GM21528 (cell line): ENCODE measurements around the gene PRPF38A.

ENCODE experiments used
- ATAC-seq: cut with Tn5 transposase; IDR thresholded peaks from one replicate; pipeline ENCODE4 v1.9.1; 2021; ENCODE audit warnings: mild to moderate bottlenecking, moderate library complexity; ENCODE audit not compliant: unreplicated experiment, low FRiP score

PRPF38A gene

DNA sequence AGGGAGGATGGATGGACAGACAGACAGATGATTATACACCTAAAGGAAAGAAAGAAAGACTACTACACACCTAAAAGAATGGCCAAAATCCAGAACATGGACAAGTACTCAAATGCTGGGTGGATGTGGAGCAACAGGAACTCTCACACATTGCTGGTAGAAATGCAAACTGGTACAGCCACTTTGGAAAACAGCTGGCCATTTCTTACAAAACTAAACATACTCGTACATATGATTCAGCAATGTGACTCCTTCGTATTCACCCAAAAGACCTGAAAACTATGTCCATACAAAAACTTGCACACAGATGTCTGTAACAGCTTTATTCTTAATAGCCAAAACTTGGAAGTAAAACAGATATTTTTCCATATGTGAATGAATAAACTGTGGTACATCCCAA is 51.3 kb downstream of the PRPF38A start:
- no peak for ATAC-seq

DNA sequence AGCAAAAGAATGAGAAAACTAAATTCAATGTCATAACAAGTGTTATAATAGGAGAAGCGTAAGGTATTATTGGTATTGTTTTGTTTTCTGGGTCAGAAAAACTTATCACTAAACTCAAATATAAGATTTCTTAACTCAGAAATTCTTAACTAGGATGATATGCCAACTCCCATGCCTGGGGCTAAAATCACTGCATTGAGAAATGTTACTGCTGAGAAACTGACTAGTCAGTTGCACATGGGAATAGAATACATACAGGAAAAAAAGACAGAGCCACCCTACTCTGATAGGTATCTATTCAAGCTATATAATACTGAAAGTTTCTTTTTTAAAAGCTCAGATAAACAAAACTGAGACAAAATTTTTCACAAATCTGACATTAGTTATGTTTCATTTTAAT is 56.3 kb downstream of the PRPF38A start:
- ATAC-seq, result no peak

DNA sequence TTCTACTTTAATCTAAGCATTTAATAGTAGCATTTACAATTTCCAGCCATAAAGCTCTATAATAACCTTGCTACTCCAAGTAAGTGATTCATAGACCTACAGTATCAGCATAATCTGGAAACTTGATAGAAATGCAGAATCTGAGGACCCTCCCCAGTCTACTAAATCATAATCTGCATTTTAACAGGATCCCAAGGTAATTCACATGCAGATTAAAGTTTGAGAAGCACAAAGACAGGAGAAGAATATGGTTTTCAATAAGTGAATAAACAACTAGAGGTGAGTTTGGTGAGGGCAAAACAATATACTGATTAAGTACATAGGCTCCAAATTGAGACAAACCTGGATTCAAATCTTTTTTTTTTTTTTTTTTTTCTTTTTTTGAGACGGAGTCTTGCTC is 57.4 kb downstream of the PRPF38A start:
- ATAC-seq, result no peak

DNA sequence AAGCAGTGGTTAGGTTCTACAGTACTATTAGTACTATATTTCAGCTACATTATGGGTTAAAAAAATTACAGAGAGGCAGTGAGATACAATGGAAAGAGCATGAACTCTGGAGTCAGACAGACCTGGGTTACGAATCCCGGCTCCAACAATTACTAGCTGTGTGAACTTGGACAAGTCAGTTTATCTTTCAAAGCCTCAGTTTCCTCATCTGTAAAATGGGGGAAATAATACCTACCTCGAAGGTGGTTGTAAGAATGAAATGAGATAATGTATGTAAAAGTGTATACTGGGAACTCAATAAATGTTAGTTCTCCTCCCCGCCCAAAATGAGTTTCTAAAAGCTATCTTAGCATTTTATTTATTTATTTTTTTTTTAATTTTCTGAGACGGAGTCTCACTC is 59.5 kb downstream of the PRPF38A start:
- ATAC-seq, result no peak

DNA sequence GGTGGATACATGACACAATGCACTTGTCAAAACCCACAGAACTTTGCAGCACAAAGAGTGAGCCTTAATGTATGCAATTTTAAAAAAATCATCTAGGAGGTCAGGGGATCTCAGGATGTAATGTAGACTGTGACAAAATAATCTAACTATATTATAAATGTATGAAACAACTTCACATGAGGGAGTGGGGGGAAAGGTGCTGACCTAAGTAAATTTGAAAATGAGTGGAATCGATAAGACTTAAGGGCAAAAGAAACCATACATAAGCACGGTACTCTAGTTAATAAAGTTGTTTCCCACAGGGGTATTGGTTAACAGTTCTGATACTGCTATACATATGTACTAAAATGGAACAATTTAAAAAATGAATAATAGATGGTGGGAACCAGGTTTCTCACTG is 64.7 kb downstream of the PRPF38A start:
- ATAC-seq, result no peak
